HL-60/S4 (cell line): ENCODE results near the gene MAB21L4.

Experiments
- in situ Hi-C: fragments of 300-500 bp; cut with MboI; formaldehyde crosslinking; loops from 2 replicates; pipeline ENCODE4 v1.14.3; 2022; ENCODE audit warnings: low sequenced_read_pairs

MAB21L4 gene

DNA sequence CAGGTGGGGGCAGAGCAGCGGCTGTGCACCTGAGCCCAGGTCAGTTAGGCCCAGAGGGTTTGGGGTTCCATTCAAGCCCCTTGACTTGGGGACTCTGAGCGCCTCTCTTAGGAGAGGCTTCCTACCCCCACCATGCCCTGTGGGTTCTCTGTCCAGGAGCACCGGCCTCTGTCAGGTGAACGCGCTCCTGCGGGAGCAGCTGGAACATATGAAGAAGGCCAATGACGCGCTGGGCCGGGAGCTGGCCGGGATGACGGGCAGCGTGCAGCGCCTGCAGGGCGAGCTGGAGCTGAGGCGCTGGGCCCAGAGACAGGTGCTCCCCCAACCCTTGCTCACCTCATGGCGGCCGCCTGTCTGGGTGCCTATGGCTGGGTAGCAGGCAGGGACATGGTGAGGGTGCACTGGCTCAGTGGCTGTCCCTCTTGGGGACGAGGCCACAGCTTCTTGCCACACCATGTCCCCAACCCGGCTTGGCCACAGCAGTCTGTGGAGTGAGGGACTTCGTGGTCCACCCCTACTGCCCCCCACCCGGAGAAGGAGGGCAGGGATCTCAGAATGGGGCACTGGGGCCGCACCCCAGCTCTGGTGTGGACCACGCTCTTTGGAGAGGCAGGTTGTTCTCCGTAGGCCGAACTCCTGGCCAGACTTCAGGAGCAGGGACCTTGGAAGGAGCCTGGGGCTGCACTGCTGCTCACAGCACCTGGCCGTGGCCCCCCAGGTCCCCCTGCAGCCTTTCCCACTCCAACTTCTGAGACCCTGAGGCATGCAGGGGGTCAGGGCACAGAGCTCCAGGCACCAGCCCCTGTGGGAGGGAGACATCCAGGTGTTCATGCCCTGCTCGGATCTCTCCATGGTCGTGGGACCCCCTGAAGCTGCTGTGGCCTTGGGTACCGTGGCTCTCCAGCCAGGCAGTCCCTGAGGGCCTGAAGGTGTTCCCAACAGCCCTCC, 29.9 kb upstream of the MAB21L4 start:
- in situ Hi-C loops: no loop called here

DNA sequence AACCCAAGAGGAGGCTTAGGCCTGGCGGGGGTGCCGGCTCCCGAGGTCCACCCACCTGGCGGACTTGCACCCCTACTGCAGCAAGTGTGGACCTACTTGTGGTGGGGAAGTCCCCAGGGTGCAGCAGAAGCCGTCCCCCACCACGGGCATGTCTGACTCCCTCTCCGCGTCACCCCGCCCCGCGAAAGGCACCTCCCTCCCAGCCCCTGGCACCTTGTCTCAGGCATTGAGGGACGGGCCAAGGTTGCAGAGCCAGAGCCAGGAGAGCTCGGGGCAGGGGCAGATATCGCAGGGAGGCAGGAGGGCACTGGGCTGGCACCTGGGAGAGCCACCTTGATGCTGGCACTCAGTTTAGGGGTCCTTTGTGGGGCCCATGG, 29.2 kb upstream of the MAB21L4 start:
- in situ Hi-C loops: no loop called here

DNA sequence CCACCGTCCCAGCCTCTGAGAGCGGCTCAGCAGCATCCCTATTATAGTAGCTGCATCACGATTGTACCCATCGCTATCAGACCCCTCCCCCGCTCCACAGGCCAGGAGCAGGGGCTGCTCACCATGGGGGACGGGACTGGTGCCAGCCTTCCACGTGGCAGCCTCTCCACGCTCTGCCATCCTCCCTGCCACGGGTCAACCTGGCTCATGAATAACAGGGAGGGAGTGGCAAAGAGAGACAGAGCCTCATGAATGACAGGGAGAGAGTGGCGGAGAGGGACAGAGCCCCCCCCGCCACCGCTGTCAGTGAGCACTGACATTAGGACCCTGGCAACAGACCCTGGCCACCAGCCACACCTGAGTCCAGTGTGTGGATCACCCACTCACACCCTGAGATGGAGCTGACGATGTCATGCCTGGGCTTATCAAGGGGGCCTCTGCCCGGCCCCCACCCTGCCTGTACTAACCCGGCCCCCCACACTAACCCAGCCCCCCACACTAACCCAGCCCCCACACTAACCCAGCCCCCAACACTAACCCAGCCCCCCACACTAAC, 27.1 kb upstream of the MAB21L4 start:
- in situ Hi-C loops: no loop called here

DNA sequence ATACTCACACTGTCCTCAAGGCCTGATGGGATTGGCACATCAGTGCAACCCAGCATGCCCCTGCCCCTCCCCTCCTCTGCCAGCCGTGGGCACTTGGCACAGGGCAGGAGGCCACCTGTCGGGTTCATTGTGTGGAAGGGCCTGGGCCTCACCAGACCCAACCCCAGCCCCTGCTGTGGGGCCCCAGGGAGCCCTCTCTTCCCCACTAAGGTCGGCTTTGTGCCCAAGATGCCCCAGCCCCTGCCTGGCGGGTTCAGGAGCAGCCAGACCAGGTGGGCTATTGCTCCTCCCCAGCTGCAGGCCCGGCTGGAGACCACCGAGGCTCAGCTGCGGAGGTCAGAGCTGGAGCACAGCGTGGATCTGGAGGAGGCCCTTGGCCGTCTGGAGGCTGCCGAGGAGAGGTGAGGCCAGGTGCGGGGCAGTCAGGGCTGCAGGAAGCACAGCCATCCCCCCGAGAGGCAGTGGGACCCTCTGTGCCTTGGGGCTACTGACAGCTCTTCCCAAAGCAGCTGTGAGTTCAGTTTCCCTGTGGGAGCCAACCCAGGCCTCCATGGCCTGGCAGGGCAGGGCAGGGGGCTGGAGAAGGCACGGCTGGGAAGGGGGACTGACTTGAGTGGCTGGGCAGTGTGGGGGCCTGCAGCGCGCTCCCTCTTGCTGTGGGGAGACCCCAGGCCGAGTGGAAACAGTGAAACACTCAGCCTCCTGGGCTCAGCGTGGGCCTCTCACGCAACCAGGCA, 26.5 kb upstream of the MAB21L4 start:
- in situ Hi-C loops: no loop called here

DNA sequence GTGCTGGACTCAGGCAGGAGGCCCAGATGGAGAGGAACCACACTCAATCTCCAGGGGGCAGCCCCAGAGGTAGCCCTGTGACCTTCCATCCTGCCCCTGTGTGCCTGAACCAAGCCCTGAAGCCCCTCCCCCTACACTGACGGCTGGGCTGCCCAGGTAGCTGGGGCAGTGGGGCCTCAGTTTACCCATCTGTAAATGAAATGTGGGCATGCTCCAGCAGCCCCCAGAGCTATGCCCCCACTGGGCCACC, 26.0 kb upstream of the MAB21L4 start:
- in situ Hi-C loops: no loop called here

DNA sequence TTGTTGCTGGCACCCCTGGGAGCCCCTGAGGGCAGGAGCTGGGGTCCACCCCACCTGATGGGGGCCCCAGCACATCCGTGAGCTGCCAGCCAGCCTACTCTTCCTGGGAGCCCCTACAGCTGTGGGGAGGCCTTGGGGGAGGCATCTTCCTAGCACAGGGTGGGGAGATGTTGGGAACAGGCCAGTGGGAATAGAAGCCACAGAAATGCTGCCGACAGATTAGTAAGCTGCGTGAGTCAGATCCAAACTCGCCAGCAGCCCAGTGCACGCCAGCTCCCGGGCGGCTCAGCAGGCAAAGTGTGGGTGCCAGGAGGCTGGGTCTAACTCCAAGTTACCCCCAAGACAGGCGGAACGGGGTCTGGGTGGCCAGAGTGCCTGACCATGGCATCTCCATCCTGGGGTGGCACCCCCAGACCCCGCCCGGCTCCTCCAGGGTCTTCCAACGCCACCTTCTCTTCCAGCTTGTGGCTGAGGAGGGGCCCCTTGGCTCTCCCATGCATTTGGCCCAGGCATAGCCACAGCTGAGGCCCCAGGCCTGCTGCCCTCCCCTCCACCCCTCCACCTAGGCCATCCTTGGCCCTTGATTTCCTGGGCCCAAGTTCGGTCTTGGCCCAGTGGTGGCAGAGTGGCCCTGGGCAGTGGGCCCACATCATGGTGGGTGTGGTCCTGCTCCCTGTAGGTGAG, 25.5 kb upstream of the MAB21L4 start:
- in situ Hi-C loops: no loop called here

DNA sequence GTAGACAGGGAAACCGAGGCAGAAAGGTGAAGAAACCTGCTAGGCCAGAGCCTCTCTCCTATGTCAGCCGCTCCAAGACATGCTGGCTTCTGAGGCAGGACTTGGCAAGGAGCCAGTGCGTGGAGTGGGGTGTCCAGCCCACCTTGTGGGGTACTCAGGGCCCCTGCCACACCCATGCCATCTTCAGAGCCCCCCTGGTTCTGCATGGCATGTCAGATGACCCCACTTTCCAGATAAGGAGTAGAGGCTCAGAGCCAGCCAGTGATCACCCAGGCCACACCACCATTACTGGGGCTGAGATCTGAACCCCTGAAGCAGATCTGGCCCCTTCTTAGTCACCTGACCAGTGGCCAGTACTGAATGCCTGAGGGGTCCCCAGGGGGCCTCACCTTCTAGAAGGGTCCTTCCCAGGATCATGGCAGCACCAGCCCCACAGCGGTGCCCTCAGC, 24.9 kb upstream of the MAB21L4 start:
- in situ Hi-C loops: no loop called here

DNA sequence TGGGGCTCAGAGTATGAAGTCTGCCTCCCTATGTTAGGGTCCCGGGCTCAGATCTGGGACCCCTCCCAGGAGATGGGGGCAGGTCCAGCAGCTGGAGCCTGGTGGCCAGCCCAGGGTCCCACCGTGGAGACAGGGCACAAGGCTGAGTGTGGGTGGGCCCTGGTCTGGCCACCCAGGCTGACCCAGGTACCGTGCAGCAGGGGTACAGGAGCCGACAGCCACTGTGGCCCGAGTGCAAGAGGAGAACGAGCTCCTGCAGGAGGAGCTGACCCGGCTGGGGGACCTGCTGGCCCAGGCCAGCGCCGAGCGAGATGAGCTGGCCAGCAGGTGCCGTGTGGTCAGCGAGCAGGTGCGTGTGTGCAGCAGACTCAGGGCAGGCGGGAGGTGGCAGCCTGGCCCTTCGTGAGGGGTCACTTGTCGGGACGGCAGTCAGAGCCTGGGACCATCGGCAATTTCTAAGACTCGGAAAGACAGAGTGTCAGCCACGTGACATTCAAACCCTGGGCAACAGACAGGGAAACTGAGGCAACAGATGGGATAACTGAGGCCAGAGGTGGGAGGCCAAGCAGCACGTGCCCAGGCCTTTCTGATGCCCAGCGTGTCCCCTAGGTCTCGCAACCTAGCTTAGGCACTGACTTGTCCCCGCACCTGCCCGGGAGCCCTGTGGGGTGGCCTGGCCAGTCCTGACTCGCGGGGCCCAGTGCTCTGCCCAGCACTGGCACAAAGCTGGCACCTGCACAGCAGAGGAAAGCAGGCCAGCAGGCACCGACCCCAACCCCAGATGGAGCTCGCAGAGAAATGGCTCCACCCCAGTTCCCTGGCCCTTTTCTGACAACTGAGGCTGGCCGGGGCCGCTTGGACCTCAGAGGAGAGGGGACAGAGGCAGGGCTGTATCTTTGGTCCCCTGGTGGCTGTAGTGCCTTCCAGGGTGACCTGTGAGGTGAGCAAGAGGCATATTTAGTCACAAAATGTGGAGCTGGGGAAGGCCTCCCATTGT, 24.1 kb upstream of the MAB21L4 start:
- in situ Hi-C loops: no loop called here

DNA sequence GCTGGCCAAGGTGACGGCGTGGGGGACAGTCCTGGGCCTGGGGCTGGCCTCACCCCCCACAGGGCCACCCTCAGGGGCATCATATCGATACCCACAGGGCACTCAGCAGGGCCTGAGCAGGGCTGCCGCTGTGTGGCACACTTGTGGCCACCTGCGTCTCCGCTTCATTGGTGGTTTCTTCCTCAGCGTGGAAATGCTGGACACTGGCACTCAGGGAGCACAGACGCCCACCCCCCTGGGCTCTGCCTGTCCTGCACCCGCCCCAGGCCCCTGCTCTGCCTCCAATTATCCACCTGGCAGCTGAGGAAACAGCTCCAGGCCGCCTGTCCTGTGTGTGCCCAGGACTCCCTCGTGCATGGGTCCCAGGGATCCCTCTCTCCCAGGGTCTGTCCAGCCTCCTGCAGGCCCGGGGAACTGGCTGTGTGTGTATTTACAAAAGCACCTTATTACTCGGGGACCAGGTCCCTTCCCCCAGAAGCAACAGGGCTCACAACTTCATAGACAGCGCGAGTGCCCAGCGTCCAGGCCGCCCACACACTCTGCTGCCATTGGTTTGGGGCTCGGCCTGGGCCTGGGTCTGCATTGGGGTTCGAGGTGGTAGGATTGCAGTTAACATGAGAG, 23.3 kb upstream of the MAB21L4 start:
- in situ Hi-C loops: no loop called here

DNA sequence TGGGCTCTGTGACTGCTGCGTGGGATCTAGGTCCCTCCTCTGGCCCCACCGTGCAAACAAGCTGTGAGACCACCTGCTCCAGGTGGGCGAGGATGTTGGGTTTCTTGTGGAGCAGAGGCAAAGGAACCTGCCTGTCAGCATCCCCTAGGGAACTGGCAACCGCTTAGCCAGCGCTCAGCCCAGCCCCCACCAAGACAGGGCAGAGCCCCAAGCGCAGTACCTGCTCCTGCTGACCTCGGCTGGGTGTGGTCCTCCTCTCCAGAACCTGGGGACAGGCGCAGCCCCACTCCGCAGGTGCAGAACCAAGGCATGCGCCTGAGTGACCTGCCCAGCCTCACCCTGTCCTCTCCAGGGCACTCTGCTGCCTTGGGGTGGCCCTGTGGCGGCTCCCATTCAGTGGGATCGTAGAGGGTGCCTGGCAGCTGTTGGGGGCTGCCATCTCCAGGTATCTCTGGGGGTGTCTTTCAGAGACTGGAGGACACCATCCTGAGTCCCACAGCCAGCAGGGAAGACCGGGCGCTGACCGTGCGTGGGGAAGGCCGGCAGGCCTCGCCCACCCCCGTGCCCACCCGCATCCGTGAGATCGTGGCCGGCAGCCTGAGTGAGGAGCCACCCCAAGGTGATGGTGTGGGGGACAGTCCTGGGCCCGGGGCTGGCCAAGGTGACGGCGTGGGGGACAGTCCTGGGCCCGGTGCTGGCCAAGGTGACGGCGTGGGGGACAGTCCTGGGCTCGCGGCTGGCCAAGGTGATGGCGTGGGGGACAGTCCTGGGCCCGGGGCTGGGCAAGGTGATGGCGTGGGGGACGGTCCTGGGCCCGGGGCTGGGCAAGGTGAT, 22.5 kb upstream of the MAB21L4 start:
- in situ Hi-C loops: no loop called here

DNA sequence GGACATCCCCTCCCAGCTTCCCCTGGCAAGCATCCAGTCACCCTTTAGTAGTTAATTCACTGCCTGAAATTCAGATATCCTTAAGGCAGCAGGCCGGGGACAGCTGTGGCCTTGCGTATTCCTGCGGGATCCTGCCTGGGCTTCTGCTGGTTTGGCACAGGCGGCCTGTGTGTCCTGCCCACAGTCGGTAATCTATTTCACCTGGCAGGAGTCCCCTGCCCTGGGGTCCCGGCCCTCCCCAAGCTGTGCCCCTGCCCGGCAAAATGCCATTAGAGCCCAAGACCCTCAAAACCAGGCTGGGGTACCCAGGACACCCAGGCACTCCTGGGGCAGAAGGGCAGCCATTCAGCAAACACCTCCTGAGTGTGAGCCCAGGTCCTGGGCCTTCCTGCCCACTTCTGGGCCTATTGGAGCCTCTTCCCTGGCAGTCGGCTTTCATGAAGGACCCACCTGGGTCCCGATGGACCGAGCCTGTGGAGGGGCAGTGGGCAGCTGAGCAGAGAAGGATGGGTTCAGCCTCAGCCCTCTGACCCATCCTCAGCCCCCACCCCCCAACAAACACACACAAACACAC, 21.8 kb upstream of the MAB21L4 start:
- in situ Hi-C loops: no loop called here

DNA sequence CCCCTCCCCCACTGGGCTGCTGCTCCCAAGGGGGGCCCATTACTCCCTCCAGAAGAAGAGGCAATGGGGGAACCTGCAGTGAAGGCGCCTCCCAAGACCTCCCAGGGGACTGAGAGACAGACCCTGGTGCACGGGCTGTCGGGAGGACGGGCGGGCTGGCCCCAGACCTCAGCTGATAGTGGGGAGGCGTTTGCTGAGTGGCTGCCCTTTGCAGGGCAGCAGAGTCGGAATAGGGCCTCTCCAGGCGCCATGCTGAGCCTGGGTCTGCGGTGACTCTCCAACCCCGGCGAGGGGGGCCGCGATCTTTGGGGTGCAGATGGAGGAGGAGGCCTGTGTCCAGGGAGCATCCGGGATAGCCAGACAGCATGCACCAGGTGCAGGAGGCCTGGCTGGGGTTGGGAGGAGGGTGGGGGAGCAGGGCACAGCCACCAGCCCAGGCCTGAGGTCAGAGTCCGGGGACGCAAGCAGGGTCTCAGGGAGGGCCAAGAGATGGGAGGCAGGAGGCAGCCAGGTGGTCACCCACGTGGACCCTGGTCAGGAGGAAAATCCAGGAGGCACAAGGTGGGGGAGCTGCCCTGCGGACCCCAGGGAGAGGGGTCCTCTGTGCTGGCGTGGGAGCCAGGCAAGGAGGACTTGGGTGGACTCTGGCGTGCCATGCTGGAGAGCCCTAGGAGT, 21.2 kb upstream of the MAB21L4 start:
- in situ Hi-C loops: no loop called here

DNA sequence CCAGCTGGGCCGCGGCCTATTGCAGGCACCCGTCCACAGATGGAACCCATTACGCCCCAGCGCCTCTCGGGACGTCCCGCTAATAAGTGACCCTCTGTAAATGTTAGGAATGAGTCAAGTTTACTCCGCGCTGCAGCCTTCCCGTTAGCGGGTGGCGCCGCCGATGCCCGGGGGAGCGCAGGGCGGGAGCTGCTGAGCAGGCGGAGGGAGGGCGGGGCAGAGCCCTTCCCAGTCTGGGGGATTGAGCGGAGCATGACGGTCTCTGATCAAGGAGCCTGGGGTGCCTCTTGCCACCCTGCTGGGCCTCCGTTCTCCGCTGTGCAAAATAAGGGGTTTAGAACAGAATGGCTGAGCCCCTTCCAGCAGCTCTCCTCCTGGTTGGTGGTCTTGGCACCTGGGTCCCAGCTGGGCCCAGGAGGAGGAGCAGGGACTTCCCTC, 20.6 kb upstream of the MAB21L4 start:
- in situ Hi-C loops: no loop called here

DNA sequence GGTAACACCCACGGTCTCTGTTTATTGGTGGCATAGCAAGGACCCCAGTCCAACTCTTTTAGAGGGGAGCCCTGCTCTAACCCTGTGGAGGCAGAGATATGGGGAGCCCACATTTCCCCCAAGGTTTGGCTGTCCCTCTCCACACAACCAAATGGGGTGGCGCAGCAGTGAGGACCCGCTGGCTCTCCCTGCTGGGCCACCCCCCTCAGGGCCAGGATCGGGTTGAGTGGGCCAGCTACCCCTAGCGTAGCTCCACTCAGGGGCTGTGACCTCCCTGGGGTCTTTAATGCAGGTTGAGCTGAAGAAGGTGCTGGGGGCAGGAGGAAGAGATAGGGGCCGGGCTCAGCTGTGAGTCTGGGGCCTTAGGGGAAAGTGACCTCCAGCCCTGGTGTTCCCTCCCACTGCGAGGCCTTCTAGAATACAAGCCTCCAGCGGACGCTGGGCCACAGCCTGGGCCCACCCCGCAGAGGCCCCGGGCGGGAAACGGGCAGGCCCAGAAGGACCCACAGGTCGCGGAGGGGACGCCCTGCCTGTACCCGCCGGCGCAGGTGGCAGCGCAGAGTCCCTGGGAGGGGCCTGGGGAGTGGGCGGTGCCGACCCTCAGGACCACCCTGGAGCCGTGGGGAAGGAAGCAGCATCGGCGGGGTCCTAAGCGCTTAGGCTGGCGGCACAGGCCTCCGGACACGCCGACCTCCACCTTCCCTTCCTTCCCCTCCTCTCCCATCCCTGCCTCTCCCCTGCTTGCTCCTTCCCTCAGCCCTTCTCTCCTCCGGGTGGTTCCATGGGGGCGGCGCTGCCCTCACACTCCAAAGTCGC, 19.8 kb upstream of the MAB21L4 start:
- in situ Hi-C loops: no loop called here

DNA sequence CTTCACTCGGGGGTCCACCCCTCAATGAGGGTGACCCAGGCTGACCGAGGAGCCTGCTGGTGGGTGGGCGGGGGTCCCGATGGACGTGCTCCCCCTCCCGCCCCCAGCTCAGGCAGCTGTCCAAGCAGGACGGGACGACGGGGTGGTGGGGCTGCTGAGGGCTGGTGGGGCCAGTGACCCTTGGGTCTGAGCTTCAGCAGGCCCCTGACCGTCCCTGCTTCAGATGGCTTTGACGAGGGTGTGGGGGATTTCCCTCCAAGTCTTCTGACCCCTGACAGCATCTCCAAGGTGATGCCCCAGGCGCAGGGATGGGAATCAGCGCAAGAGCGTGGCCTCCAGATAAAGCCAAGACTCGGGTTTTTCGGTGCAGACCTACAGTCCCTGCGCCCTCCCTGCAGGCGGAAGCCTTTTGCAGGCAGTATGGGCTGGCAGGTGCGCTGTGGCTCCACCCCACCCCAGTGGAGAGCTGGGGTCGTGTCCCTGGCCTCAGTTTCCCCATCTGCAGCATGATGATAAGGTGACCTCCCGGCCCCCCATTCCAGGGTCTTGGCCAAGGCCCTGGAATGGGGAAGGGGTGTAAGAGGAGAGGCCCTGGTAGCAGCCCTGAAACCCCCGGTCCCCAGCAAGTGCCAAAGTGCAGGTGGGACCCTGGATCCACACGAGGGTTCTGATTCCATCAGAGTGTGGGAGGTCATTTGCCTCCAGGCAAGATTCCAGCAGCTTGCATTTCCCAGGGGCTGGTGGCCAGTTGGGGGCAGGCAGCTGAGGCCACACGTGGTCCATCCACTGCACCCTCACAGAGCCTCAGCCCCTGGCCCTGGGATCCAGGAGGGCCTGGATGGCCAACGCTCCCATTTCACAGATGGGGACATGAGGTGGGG, 18.9 kb upstream of the MAB21L4 start:
- in situ Hi-C loops: no loop called here
